Activated CD8-positive, alpha-beta memory T cell treated with anti-CD3 and anti-CD28 coated beads for 1 hour (primary cell): ENCODE data around the gene ARHGEF11.

Experiments
- DNase-seq, 2 donors: peaks; one replicate each; pipeline ENCODE4 v3.0.0-alpha.2; 2020; ENCODE audit warnings: low read depth in 1 of 2; ENCODE audit errors: extremely low read depth in 1 of 2

ARHGEF11 gene

DNA sequence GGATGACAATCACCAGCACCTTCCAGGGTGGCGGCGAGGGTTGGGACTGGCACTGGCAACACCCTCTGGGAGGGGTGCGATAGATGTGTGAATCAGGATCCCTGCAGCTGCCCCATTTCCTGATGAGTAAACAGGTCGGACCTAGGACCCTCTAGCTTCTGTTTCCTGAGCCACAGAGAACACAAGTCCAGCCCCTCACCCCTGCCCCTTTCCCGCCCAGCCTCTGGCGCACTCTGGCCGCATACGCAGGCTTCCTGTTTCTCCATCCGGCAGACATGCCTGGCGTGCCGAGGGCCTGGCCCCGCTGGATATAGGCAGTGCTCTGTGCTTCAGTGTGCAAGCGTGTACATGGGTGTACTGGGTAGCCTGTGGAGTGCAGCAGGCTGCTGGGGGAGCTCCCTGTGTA lies 147.4 kb downstream of the ARHGEF11 start:
- DNase-seq = no peak

DNA sequence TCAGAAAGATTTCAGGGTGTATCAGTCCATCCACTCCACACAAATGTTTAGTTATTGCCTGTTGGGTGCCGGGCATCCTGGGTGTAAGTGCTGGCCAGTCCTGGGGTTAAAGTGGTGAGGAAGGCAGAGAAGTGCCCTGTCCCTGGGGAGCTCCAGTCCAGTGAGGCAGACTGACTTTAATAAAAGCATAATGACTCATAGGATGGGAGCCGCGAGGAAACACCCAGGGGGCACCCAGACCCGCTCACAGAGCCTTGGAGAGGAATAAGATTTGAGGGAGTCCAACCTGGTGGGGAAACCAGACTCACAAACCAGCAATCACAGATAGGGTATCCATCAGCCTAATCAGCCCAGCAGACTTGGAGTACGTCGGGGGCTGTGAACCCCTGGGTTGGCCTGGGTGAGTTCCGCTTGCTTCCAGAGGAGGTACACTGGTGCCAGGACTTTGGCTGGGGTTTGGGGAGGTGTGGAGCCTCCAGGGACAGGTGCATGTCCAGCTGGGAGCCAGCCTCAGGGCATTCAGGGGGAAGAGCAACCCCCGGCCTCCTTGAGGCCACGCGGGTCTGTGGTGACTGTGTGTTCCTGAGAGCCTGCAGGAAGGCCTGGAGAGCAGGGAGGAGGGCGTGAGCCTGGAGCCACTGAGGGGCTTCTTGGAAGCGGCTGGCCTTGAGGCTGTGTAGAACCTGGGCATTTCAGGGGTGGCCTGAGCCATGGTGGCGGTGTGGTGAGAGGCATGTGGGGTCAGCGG lies 148.3 kb downstream of the ARHGEF11 start:
- no peak for DNase-seq

DNA sequence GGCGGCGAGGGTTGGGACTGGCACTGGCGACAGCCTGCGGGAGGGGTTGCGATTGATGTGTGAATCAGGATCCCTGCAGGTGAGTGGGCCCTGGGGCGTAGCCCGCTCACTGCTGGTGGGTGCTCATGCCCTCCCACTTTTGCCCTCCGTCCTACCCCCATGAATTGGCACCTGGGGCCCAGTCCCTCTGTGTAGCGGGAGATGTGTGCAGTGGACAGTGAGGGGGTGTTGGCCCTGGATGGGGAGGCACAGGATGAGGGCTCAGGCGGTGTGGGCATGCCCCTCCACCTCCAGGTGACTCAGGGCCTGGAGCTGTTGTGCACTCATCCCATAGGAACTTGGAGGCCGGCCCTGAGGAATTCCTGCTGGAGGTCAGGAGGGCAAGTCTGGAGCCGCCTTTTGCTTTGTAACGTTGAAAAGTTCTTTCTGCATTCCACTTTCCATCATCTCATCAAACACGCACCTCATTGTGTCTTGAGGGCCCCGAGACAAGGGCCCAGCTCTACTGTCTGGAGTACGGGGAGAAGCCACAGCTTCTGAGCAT lies 149.0 kb downstream of the ARHGEF11 start:
- DNase-seq = no peak

DNA sequence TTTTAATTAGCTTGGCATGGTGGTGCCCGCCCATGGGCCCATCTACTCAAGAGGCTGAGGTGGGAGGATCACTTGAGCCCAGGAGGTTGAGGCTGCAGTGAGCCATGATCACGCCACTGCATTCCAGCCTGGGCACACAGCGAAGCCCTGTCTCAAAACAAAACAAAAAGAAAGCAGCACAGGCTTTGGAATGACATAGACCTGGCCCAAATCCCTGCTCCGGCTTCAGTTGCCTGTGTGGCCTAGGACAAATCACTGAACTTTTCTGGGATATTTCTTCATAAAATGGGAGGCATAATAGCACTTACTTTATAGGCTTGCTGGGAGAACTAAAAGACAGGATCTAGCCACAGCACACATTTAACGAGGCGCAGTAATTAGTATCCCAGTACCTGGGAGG lies 149.6 kb downstream of the ARHGEF11 start:
- DNase-seq = no peak

DNA sequence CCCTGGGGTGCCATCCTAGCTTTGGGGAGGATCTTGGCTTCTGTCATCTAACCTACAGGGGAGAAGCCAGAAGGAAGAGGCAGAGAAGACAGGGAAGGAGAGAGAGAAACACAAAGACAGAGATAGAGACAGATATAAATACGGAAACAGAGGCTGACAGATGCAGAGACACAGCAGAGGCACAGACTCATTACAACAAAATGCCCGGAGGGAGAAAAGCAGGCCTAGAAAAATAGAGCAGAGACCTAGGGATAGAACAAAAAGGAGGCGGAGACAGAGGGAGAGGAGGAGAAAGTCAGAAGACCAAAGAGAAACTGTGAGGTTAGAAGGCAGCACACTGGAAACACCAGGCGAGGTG lies 150.1 kb downstream of the ARHGEF11 start:
- DNase-seq = no peak

DNA sequence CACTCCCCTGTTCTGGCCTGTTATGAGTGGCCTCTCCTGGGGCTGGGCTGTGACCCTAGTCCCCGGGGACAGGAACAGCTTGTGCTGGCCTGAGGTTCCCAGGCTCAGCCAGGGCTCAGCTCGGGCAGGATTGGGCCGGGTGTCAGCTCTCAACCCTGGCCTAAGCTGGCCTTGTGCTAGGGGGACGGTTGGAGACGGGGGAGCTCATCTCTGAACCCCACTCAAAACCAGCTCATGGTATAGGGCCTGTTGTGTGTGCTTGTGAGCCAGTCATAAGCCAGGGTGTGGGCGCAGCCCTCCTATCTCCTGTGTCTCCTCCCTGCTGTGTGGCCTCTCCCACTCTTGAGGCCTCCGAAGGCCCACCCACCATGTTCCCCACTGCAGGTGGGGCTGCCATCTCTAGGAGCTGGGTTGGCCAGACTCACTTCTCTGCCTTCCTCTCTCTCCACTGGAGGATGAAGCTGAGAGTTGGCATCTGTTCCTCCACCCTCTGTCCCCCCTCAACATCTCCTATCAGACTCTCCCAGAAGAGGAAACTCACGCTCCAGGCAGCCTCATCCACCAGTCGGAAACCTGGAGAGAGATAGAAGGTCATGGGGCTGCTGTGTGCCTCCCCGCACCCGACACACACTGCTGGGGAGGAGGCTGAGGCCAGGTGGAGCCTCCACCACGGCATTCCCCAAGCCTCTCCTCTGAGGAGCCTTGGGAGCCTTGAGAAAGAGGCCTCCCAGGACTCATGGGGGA lies 150.7 kb downstream of the ARHGEF11 start:
- no peak for DNase-seq

DNA sequence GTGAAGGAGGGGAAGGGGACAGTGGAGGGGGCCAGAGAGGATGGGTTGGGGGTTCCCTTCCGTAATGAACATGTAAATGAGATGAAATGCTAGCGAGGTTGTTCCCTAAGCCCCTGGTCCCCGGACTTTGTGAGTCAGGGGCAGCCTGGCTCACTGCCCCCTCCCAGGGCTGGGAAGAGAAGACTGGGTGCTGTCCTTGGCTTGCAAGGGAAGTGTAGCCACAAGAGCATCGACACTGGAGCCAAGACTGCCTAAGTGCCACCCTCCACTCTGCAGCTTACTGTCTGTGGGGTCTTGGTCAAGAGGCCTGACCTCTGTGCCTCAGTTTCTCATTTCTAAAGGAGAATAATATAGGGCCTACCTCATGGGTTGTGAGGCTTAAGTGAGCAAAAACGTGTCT lies 151.5 kb downstream of the ARHGEF11 start:
- no peak for DNase-seq

DNA sequence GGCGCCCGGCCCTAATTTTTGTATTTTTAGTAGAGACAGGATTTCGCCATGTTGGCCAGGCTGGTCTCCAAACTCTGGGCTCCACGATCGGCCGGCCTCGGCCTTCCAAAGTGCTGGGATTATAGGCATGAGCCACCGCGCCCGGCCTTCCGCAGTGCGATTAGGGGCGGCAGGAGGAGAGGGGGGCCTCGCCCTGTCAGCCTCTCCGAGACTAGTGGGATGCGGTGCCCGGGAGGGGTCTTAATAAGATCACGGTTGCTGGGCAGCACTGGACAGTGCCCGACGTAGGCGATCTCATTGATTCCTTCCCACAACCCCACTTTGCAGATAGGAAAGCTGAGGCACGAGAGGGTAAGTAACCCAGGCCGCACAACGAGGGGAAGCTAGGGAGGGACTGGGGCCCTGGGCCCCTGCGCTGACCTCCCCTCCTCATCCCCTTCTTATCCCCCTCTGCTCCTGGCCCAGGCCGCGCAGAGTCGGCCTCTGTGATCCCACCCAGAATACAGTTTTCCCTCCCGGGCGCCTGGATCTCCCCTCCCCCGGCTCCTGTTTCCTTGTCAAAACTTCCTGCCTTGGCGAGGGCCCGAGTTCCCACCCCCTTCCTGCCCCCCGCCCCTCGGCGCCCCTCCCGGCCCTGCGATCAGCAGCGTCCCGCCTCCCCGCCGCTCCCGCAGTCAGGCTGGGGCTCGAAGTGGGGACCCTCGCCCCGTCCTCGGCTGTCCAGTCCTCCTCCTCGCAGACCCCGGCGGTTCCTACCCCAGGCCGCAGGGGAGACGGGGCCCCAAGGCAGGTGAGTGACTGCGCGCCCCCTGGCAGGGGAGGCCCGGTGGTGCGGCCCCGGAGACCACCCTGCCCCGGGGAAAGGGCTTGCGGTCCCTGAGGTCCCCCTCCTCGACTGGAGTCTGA lies 152.2 kb downstream of the ARHGEF11 start, which contains the start of gene PEAR1:
Gene PEAR1 (plus strand): TSS at position 671 of the 906 bp plus-strand sequence. CDS start 10,209 bp downstream, outside the sequence.
- no peak for DNase-seq

DNA sequence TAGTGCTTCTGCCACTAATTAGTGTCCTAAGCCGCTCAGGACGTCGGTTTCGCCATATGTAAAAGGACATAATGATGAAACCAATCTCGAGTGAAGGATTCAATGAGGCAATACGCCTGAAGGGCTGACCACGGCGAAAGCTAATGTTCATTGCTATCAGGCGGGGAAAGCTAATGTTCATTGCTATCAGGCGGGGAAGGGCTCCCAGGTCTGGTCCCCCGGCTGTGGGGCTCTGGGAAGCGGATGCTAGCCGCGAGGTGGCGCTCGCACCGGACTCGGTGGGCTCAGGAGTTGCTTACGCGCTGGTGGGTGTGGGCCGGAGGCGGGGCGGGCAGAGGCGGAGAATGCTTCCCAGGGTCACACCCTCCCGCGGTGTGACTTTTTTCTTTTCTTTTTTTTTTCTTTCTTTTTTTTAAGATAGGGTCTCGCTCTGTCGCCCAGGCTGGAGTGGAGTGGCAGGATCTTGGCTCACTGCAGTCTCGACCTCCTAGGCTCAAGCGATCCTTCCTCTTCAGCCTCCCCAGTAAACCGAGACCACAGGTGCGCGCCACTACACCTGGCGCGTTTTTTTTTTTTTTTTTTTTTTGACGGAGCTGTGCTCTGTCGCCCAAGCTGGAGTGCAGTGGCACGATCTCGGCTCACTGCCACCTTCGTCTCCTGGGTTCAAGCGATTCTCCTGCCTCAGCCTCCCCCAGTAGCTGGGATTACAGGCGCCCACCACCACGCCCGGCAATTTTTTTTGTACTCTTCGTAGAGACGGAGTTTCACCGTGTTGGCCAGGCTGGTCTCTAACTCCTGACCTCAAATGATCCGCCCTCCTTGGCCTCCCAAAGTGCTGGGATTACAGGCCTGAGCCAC lies 153.1 kb downstream of the ARHGEF11 start:
- peak; percentile 60 to 76 for DNase-seq

DNA sequence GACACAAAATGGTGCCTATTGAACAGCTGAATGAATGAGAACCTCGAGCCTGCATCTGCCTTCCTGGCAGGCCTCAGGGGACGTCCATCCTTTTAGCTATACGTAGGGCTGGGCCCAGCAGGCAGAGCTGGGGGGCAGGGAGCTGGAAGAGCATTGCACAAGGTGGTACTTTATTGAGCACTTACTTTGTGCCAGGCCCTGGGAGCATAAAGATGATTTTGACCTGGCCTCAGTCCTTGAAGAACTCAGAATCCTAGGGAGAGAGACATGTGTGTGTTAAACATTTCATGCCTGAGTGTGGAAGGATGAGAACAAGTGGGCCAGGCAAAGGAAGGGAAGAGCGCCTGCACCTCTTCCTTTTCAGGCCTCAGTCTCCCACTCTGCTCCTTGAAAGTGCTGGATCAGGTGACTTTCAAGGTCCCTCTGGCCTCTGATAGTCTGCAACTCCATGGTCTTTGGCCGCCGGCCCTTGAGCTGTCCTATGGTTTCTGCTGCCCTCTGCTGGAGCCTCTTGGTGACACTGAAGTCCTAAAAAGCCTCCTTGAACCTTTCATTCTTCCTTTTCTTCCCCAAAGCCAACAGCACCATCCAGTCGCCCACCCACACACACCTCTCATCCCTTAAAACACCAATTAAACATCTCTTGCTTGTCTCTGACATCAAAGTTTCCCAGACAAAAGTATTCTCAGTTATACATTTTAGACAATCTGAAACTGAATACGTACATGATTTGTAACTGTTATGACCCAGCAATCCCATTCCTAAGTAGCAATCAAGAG lies 155.6 kb downstream of the ARHGEF11 start:
- DNase-seq = peak in 1 of 2 donors; percentile 40

DNA sequence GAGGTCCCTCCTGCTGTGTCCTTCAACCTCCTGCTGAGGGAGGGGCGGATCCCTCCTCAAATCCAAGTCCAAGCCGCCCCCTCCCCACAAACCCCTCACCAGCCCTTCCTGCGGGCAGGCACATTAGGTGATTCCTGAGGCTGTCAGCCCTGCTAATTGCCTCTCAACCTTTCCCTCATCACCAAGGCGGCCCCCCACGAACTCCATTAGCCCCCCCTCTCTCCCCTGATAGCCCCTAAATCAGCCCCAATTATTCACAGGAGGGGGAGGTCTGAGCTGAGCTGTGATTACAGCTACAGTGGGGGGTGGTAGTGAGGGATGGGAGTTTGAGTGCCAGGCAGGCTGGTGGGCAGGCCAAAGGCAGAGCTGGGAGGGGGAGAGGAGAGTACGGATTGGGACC lies 157.8 kb downstream of the ARHGEF11 start:
- DNase-seq = no peak

DNA sequence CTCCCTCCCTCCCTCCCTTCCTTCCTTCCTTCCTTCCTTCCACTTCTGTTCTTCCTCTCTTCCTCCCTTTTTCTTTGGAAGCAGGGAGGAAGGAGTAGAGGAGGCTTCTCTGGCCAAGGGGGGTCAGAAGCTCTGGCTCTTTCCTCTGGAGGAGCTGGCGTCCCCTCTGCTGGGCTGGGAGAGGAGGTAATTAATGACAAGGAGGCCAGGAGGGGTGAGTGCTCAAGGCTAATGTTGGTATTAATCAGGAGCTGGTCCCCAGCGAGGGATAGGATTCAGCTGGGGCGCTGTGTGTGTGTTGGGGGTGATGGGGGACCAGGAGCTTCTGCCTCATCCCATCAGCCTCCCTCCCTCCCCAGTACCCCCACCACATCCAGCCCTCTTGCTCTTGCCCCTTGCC lies 158.2 kb downstream of the ARHGEF11 start:
- DNase-seq = no peak

DNA sequence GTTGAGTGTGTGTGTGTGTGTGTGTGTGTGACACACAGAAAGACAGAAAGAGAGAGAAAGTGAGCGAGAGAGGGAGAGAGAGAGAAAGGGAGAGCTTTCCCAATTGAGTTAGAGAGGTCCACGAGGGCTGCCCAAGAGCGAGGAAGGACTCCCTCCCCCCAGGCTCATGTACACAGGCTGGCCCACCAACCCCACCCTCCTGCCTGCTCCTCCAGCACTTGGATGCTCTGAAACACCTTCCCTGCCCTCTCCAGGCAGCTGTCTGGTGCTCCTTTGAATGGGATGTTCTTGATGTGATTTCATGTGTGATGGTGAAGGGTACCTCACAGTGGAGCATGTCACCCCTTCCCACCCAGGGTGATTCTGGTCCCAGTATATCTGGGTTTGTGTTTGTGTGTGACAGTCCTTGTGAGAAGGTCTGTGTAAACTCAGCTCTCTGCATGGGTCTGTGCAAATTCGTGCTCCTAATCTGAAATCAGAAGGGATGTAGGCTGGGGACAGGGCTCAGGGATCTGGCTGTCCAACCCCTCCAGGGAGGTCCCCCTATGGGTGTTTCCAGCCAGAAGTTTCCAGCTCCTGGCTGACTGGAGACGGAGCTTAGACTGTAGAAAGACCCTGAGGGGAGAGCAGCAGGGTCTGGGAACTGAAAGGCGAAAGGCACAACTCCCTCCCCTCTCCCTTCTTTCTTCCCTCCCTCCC lies 158.8 kb downstream of the ARHGEF11 start:
- DNase-seq = no peak

DNA sequence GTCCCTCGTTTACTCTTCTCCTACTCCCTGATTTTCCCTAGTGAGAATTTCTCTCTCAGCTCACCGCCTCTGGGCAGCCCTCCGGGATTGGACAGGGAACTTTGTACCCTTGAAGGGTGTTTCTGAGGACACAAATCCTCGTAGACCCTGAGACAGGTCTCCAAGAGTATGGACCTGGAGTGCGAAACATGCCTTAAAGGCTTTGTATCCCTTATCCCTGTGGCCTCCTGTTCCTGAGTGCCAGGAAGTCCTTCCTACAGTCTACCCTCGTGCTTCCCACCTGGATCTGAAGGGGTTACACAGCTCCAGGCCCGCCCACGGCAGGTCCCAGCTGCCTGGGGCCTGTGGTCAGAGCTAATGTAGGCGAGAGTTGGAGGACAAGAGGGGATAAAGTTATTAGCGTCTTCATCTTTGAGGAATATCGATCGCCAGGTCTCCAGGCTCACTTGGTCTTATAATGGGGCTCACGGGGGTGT lies 159.6 kb downstream of the ARHGEF11 start:
- no peak for DNase-seq

DNA sequence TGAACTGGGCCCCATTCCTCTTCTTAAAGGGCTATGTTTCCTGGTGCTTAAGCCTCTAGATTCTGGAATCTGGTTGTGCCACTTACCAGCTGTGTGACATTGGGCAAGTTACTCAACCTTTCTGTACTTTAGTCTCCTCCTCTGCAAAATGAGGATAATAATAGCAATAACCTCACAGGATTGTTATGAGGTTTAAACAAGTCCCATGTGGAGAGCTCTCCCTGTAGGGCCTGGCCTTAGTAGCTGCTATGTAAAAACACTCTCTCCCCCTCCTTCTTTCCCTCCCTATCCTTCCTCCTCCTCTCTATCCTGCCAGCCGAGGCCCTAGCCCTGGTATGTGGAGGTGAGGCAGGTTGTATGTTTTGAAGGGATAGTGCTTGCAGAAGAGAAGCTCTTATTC lies 160.2 kb downstream of the ARHGEF11 start:
- DNase-seq = no peak
